ENCODE measurements around the gene SNCB. TPM values are rescaled to one million over a fixed set of nuclear protein-coding genes. Genes with fewer than 3 reads are reported as not detected.

The SNCB gene
- polyA plus RNA-seq, 1 of the 3 experiments (the other 2 are of a cell fraction) = 0.33 TPM

DNA sequence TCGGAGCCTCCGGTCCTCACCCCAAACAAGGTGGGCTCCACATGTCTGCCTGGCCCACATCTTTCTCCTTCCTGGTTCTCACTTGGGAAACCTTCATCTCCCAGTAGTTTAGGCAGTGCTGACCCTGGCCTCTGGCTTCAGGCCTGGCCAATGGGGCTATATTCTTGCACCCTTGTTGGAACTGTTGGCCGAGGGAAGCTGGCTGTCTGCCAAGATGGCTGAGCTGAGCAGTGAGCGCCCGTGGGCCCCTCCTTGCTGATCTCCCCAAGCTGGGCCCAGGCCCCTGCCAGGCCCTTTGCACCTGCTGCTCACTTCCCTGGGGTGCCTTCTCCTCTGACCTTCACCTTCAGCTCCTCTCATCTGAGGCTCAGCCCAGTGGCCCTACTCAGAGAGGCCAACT, 48.2 kb upstream of the SNCB start:
- POLR2A ChIA-PET = no interaction called here
- no peak overlapping the region for H3K9ac ChIP-seq
- H3F3A ChIP-seq (replicated peaks; ENCODE audit: insufficient read depth) = no peaks in the 10 kb centered on the region
- H3K9me3 ChIP-seq = no peaks in the 10 kb centered on the region
- no peak for DNase-seq
- H3K4me2 ChIP-seq = no peak overlapping the region
- peaks cover 0 to 7% of the 10 kb centered on the region in 2 experiments; a peak in 1 of 4 replicates for H3K4me1 ChIP-seq (ENCODE audit: control insufficient read depth in 1 of 2, insufficient read depth in 2 of 2, low read depth in 1 of 2, low read length in 1 of 2)
- WGBS (ENCODE audit: low lambda C conversion rate) = 100% methylated on average over 2 of the region's 5 CpGs
- no peaks in the 10 kb centered on the region for H3K27me3 ChIP-seq (ENCODE audit: insufficient read depth)
- H3K4me3 ChIP-seq (ENCODE audit: low read depth in 2 of 2, low read length in 1 of 2) = no peak overlapping the region
- H3K27ac ChIP-seq (ENCODE audit: low read depth in 2 of 2, low read length in 1 of 2) = no peak overlapping the region
- TF ChIP-seq NFIC (IDR thresholded peaks at IDR 0.05; ENCODE audit: borderline replicate concordance) (no peak), RAD21 (IDR thresholded peaks at IDR 0.05; ENCODE audit: low read length) (no peak), JUND (IDR thresholded peaks at IDR 0.05) (no peak), EZH2phosphoT487 (IDR thresholded peaks at IDR 0.05; ENCODE audit: borderline replicate concordance, low read depth) (no peak), SMC3 (IDR thresholded peaks at IDR 0.05; ENCODE audit: low read depth, low read length) (no peak), EP300 (IDR thresholded peaks at IDR 0.05; ENCODE audit: borderline replicate concordance in 1 of 2, low read depth in 1 of 2, low read length in 1 of 2) (no peak), RXRA (IDR thresholded peaks at IDR 0.05; ENCODE audit: borderline replicate concordance, low read depth) (no peak), RFX5 (IDR thresholded peaks at IDR 0.05; ENCODE audit: low read length) (no peak)
- H4K20me1 ChIP-seq (ENCODE audit: insufficient read depth) = no peaks in the 10 kb centered on the region
- no peaks in the 10 kb centered on the region for H3K79me2 ChIP-seq (ENCODE audit: insufficient read depth)
- H3K9me2 ChIP-seq = no peaks in the 10 kb centered on the region
- CTCF ChIA-PET = interaction anchor here (0.5 to 1.5 kb wide), 3 partner anchors 9 to 62 kb away, joined by 3 to 4 read pairs (median 3); no protein-coding TSS in a partner anchor
- H2AFZ ChIP-seq (ENCODE audit: low read depth) = no peak overlapping the region
- no peaks in the 10 kb centered on the region for H3K36me3 ChIP-seq (replicated peaks in 1 of 2; ENCODE audit: control insufficient read depth in 1 of 2, insufficient read depth in 2 of 2, low read length in 1 of 2)

DNA sequence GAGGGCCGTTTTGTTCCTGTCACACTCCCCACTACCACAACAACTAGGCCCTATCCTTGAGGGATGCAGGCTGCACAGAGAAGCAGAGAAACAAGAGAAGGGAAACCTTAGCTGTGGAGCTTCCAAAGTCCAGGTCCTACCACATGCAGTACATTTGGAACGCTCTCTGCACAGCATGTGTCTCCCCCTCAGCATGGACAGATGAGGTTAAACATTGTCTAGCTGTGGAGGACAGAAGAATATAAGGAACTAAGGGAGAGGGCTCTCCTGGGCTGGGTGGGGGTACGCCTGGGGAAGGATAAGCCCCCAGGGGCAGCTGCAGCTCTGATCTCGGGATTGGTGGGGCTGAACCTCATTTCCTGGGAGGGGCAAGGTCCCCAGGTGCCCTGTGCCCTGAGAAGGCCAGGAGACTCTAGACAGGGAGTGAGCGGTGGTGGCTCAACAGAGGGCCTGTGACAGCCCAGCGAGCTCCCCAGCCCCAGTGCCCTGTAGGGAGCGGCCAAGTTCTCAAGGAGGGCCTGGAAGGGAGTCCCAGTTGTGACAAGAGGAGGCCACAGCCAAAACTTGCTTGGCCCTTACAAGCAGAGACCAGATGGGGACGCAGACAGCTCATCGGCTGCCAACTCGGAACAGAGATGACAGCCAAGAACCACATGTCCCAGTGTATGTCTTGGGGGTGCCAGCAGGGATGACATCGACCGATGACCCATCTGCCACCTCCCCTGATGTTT, 47.0 kb upstream of the SNCB start:
- POLR2A ChIA-PET = interaction anchor here (1.1 kb wide), 1 partner anchor 31 kb away, joined by 3 read pairs; no protein-coding TSS in a partner anchor
- no peak overlapping the region for H3K9ac ChIP-seq
- H4K20me1 ChIP-seq (ENCODE audit: insufficient read depth) = no peaks in the 10 kb centered on the region
- WGBS (ENCODE audit: low lambda C conversion rate) = 67% methylated on average over 9 of the region's 12 CpGs
- CTCF ChIA-PET = interaction anchor here (0.9 to 3.5 kb wide), 5 partner anchors 8 to 19 kb away, joined by 3 to 17 read pairs (median 4); no protein-coding TSS in a partner anchor
- no peak overlapping the region for H3K4me2 ChIP-seq
- no peaks in the 10 kb centered on the region for H3F3A ChIP-seq (replicated peaks; ENCODE audit: insufficient read depth)
- H2AFZ ChIP-seq (ENCODE audit: low read depth) = no peak overlapping the region
- no peaks in the 10 kb centered on the region for H3K36me3 ChIP-seq (replicated peaks in 1 of 2; ENCODE audit: control insufficient read depth in 1 of 2, insufficient read depth in 2 of 2, low read length in 1 of 2)
- H3K9me2 ChIP-seq = no peaks in the 10 kb centered on the region
- H3K9me3 ChIP-seq = no peaks in the 10 kb centered on the region
- H3K4me1 ChIP-seq (ENCODE audit: control insufficient read depth in 1 of 2, insufficient read depth in 2 of 2, low read depth in 1 of 2, low read length in 1 of 2) = peaks cover 0 to 7% of the 10 kb centered on the region in 2 experiments; a peak in 1 of 4 replicates
- TF ChIP-seq RFX5 (IDR thresholded peaks at IDR 0.05; ENCODE audit: low read length) (no peak), SMC3 (IDR thresholded peaks at IDR 0.05; ENCODE audit: low read depth, low read length) (no peak), YY1 (IDR thresholded peaks at IDR 0.05; ENCODE audit: low read depth) (no peak), FOXJ3 (CRISPR knock-in tag; IDR thresholded peaks at IDR 0.05) (no peak), NFIC (IDR thresholded peaks at IDR 0.05; ENCODE audit: borderline replicate concordance) (no peak), RXRA (IDR thresholded peaks at IDR 0.05; ENCODE audit: borderline replicate concordance, low read depth) (no peak), PBX3 (IDR thresholded peaks at IDR 0.05) (no peak), NRF1 (IDR thresholded peaks at IDR 0.05; ENCODE audit: low read depth, low read length) (no peak), MAX (IDR thresholded peaks at IDR 0.05; ENCODE audit: low read depth) (no peak), POLR2AphosphoS5 (IDR thresholded peaks at IDR 0.05; ENCODE audit: low read depth, low read length) (no peak), USF1 (IDR thresholded peaks at IDR 0.05; ENCODE audit: borderline replicate concordance, low read depth) (no peak), EP300 (IDR thresholded peaks at IDR 0.05; ENCODE audit: borderline replicate concordance in 1 of 2, low read depth in 1 of 2, low read length in 1 of 2) (no peak), TAF1 (IDR thresholded peaks at IDR 0.05; ENCODE audit: borderline replicate concordance, low read depth, low read length) (no peak), CHD2 (IDR thresholded peaks at IDR 0.05; ENCODE audit: low read length, partially characterized antibody) (no peak), RCOR1 (IDR thresholded peaks at IDR 0.05; ENCODE audit: low read length) (no peak), FOXM1 (IDR thresholded peaks at IDR 0.05; ENCODE audit: low read depth) (no peak), MXI1 (IDR thresholded peaks at IDR 0.05; ENCODE audit: low read depth, low read length) (no peak), RAD21 (IDR thresholded peaks at IDR 0.05; ENCODE audit: low read length) (no peak)
- TF ChIP-seq, protein P1, sequence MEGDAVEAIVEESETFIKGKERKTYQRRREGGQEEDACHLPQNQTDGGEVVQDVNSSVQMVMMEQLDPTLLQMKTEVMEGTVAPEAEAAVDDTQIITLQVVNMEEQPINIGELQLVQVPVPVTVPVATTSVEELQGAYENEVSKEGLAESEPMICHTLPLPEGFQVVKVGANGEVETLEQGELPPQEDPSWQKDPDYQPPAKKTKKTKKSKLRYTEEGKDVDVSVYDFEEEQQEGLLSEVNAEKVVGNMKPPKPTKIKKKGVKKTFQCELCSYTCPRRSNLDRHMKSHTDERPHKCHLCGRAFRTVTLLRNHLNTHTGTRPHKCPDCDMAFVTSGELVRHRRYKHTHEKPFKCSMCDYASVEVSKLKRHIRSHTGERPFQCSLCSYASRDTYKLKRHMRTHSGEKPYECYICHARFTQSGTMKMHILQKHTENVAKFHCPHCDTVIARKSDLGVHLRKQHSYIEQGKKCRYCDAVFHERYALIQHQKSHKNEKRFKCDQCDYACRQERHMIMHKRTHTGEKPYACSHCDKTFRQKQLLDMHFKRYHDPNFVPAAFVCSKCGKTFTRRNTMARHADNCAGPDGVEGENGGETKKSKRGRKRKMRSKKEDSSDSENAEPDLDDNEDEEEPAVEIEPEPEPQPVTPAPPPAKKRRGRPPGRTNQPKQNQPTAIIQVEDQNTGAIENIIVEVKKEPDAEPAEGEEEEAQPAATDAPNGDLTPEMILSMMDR (IDR thresholded peaks at IDR 0.05) = no peak
- TF ChIP-seq, protein P2, sequence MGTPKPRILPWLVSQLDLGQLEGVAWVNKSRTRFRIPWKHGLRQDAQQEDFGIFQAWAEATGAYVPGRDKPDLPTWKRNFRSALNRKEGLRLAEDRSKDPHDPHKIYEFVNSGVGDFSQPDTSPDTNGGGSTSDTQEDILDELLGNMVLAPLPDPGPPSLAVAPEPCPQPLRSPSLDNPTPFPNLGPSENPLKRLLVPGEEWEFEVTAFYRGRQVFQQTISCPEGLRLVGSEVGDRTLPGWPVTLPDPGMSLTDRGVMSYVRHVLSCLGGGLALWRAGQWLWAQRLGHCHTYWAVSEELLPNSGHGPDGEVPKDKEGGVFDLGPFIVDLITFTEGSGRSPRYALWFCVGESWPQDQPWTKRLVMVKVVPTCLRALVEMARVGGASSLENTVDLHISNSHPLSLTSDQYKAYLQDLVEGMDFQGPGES (IDR thresholded peaks at IDR 0.05; ENCODE audit: low read depth, low read length) = no peak
- H3K79me2 ChIP-seq (ENCODE audit: insufficient read depth) = no peaks in the 10 kb centered on the region
- H3K27me3 ChIP-seq (ENCODE audit: insufficient read depth) = no peaks in the 10 kb centered on the region
- no peak overlapping the region for H3K27ac ChIP-seq (ENCODE audit: low read depth in 2 of 2, low read length in 1 of 2)
- no peak overlapping the region for H3K4me3 ChIP-seq (ENCODE audit: low read depth in 2 of 2, low read length in 1 of 2)
- DNase-seq = no peak
